GM13977 (cell line): Measurements from ENCODE around the gene NR1I3.

Source experiments
- DNase-seq: peaks from one replicate; pipeline ENCODE4 v3.0.0; 2012; ENCODE audit warnings: low spot score
- in situ Hi-C: fragments of 300-500 bp; cut with MboI; formaldehyde crosslinking; loops from one replicate; pipeline ENCODE4 v1.12.0; 2022; ENCODE audit warnings: low sequenced_read_pairs, low pct_unique_long_range_greater_than_20kb, mixed read lengths, inconsistent platforms; ENCODE audit not compliant: unreplicated experiment
- TF ChIP-seq, protein P1 (sequence below): IDR thresholded peaks from 2 replicates; pipeline ENCODE4 v1.5.1; 2012; ENCODE audit warnings: mild to moderate bottlenecking, control low read depth; ENCODE audit not compliant: insufficient read depth; ENCODE audit errors: extremely low read depth, missing control alignments

Gene NR1I3

DNA sequence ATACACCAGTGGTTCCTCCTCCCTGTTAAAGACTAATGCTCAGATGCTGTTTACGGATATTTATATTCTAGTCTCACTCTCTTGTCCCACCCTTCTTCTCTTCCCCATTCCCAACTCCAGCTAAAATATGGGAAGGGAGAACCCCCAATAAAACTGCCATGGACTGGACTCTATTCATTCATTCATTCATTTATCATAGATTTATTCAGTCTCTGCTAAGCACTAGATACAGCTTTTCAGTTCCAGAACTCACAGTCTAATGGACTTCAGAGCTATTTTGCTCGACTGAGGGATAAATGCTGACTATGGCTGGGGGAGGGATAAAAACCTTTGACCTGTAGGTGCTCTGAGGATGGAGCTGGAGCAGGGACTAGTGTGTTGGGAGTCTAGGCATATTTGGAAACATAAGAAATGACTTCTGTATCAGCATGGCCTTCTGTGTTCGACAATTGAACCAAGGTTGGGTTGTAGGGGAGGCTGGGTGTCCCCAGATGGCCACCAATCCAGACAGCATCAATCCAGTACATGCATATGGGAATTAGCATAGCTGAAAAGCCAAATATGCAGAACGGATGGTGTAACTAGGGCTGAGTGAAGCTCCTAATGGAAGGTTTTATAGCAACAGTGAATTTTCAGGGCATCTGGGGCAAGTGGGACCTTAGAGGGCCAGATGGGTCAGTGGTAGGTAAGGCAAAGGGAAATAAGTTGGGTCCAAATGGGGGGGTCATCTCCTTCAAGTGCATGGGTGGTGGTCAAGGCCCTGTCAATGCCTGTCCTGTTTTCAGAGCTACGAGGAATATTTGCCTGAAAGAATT, 18.7 kb downstream of the NR1I3 start:
- TF ChIP-seq, protein P1, sequence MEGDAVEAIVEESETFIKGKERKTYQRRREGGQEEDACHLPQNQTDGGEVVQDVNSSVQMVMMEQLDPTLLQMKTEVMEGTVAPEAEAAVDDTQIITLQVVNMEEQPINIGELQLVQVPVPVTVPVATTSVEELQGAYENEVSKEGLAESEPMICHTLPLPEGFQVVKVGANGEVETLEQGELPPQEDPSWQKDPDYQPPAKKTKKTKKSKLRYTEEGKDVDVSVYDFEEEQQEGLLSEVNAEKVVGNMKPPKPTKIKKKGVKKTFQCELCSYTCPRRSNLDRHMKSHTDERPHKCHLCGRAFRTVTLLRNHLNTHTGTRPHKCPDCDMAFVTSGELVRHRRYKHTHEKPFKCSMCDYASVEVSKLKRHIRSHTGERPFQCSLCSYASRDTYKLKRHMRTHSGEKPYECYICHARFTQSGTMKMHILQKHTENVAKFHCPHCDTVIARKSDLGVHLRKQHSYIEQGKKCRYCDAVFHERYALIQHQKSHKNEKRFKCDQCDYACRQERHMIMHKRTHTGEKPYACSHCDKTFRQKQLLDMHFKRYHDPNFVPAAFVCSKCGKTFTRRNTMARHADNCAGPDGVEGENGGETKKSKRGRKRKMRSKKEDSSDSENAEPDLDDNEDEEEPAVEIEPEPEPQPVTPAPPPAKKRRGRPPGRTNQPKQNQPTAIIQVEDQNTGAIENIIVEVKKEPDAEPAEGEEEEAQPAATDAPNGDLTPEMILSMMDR, result no peak
- in situ Hi-C loops, result loop anchor here (10.0 kb wide), 1 partner anchor 156 kb away; no protein-coding TSS in a partner anchor
- DNase-seq, result no peak

DNA sequence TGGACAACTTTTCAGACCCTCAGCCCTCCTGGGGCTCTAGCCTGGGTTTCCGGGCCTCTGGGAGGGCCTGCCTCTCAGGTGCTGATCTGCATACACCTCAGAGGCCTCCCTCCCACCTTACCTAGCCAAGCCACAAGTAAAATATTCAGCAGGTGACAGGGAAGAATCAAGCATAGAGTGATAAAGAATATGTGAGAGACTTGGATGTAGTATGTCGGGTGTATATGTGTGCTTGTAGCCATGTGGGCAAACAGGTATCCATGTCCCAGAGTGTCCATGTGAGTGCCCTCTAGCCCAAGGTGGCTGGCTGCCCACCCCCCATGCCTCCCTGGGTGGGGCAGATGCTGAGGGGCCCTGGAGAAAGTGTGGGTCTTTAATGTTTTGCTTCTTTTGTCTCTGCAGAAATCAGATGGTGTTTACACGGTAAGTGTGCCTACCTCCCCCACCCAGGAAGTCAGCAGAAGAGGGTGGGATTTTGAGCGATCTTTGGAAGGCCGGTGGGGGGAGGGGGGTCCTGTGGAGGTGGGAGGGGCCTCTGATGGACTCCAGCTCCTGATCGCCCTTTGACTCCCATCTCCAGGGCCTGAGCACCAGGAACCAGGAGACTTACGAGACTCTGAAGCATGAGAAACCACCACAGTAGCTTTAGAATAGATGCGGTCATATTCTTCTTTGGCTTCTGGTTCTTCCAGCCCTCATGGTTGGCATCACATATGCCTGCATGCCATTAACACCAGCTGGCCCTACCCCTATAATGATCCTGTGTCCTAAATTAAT, 19.5 kb downstream of the NR1I3 start:
- TF ChIP-seq, protein P1, result no peak
- DNase-seq, result no peak
- in situ Hi-C loops, result loop anchor here (10.0 kb wide), 1 partner anchor 156 kb away; no protein-coding TSS in a partner anchor

DNA sequence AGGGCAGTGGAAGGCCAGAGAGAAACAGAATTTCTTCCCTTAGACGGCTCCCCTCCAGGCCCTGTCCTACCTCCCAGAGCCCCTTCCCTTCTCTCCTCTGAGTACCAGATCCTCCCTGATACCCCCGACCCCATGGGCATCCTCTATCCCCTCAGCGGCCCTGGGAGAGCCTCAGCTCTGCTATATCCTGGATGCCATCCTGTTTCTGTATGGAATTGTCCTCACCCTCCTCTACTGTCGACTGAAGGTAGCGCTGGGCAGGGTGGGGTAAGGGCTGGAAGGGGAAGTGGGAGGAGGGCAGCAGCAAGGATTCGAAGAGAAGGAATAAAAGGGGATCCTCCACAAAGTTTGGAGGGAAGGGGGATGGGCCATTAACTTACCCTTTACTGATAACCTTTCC, 20.2 kb downstream of the NR1I3 start:
- TF ChIP-seq, protein P1, result no peak
- no peak for DNase-seq
- in situ Hi-C loops, result loop anchor here (10.0 kb wide), 1 partner anchor 157 kb away; no protein-coding TSS in a partner anchor

DNA sequence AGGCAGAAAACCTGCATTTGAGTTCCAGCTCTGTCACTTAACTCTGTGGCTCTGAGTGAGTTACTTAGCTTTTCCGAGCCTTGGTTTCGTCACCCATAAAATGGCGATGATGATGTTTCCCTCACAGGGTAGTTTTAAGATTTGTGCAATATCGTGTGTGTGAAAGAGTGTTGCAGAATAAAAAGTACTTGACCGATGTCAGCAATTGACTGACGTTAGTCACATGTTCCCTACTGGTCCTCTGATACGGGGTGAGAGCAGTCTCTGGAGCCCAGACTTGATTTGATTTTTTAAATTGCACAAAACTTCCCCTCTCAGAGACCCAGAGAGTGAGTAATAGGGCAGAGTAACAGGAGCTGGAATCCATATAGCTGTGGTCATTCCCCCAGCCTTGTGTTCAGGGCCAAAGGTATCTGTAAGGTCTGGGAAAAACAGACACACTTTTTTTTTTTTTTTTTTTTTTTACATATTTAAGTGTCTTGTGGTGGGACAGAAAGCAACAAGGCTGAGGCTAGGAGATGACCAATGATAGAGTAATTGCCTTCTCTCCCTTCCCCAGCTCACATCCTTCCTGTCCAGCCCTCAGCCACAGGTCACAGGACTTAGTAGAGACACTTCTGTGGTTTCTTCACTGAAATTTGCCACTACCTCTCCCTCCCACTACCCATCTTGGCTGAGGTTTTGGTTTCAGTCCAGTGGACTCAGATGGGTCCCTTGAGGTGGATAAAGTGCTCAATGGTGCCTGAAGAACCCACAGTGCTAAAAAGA, 20.9 kb downstream of the NR1I3 start:
- TF ChIP-seq, protein P1, result no peak
- peak; percentile 45 for DNase-seq
- in situ Hi-C loops, result loop anchor here (10.0 kb wide), 1 partner anchor 158 kb away; no protein-coding TSS in a partner anchor

DNA sequence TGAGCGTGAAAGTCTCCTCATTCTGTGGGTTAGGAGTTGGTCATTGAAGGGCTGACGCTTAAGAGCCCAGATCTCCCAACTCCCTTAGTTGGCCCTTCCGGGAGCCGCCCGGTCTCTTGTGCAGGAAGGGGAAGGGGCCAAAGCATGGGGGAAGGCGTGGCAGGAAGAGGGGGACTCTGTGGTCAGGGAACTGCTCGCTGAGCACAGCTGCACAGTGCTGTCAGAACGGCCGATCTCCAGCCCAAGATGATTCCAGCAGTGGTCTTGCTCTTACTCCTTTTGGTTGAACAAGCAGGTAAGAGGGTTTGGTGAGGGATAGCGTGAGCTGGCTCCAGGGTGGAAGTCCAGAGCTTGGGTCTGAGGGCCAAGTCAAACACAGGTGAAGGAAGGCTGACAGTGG, 22.9 kb downstream of the NR1I3 start, which contains the start of gene FCER1G:
Gene FCER1G, plus strand, starts transcription at position 220 of the 400 bp plus-strand sequence. Its CDS starts 27 bp downstream, at position 247.
- in situ Hi-C loops, result loop anchor here (10.0 kb wide), 1 partner anchor 160 kb away; no protein-coding TSS in a partner anchor
- TF ChIP-seq, protein P1, result no peak
- DNase-seq, result no peak

DNA sequence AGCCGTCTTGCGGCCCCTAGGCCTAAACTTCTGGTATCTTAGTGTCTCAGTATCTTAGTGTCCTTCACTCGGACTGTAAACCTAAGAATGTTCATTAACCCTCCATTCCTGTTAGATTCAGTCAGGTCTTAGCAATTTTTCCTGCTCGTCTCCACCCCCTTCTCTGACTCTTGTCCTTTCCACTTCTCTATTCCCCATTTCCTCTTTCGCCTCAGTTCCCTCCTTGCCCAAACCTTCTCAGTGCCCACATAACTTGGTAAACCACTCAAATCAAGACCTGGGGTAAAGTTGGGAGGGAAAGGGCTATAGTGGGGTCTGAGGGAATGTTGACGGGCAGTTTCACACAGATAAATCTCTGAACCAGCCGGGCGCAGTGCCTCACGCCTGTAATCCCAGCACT, 23.6 kb downstream of the NR1I3 start:
- in situ Hi-C loops, result loop anchor here (10.0 kb wide), 1 partner anchor 160 kb away; no protein-coding TSS in a partner anchor
- DNase-seq, result no peak
- TF ChIP-seq, protein P1, result no peak
